HK-2 (cell line): Measurements from ENCODE around the gene BLID.
A peak's percentile ranks its signal among the peaks of the same experiment; 100 is the strongest.

Experiments used
- DNase-seq: peaks from one replicate; pipeline ENCODE4 v3.0.0-alpha.2; 2018; ENCODE audit not compliant: unreplicated experiment

The BLID gene

DNA sequence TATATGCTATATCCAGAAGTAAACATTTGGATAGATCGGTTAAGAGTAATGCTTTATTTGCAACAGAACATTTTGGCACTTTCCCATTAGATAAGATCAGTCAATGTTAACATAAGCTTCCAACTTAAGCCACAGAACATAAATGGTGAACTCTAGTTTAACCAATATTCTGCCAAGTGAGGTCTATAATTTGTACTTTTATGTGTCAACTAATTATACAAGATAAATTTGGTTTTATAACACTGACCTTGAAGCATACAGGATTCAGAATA, 23.5 kb upstream of the BLID start:
- no peak for DNase-seq

DNA sequence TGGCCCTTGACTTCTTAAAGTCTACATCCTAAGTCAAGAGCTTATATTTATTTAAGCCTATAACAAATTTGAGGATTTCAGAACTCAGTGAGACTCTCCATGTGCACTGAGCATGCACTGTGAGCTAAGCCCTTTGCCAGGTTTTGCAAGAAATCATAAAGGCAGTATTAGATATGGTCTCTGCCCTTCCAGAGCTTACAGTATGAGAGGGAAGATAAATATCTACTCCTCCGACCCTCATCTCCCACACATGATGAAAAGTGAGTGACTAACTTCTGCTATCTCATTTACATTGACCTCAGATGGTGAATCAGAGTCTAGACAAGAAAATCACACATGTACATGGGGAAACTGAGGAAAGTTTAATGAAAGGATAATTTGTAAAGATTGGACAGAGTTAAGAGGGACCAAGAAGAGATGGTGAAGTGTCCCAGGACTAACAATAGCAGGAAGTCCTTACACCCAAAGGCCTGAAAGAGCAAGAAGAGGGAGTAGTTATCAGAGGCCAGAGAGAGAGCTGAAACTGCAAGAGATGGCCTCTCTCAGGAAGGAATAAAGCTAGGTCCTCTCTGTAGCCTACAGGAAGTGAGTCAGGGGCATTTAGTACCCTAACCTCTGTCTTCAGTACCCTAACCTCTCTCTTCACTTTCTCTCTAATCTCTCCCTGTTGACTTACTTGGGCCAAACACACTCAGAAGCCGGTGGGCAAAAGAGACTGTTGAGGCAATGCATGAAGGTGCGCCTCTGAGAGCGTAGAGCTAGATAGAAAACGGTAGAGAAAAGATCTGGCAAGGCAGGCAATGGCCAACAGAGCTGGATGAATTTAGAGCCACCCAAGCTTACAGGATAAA, 23.0 kb upstream of the BLID start:
- no peak for DNase-seq

DNA sequence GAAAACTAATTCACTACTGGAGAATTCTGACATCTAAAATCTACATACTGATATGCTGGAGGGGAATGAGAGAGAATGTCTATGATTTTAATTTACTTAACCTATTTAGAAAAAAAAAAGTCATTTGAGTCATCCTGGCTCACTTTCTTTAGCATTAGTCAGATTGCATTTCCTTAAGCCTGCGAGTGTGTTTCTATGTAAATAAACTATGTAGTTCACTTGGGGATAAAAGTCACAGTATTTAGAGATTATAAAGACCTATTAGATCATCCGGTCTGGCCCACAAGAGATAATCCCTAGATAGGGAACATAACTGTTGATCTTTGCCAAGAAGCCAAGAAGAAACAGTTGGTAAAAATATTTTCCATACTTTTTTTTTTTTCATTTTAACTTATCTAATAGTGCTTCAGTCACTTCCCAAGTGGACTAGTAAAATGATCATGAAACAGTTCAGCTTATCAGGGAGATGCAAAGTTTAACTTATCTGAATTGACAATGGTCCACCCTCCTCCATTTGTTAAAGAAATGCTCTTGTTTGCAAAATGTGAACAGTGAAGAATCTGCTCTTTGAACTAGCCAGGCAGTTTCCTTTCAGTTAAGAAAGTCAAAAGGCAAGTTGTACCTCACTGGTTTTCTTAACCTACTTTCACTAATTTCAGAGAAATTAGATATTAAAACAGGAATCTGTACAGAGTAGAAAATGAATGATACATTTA, 21.2 kb upstream of the BLID start:
- DNase-seq = no peak

DNA sequence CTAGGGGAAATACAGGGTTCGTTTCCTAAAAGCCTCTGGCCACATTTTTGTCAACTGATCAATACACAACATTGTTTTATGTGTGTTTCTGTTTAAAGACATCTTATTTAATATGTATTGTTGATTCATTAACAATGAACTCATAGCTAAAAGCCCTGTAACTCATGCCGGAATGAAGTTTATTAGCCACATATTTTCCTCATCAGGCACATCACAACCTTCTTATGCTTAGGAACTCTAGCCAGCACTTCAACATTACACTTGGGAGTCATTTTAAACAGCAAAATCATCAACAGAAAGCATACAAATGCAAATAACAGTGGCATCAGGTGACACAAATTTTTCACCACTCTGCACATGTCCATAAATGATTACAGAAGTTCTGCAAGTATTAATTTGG, 15.1 kb upstream of the BLID start:
- no peak for DNase-seq

DNA sequence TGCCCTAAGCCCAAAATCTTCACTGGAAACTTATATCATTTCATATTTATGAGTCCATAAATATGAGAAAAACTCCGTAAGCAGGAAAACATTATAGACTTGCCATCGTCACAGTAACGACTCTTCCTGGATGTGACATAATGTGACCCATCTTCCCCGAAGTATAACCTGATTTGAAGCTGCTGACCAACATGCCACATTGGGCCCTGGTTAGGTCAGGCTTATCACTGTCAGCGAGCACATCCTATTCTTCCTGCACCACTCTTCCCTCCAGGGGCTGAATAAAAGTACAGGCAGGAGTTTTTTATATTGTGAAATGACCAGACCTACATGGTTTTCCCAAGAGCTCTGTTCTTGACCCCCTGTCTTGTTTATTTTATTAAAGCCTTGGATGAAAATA, 12.1 kb upstream of the BLID start:
- DNase-seq = no peak

DNA sequence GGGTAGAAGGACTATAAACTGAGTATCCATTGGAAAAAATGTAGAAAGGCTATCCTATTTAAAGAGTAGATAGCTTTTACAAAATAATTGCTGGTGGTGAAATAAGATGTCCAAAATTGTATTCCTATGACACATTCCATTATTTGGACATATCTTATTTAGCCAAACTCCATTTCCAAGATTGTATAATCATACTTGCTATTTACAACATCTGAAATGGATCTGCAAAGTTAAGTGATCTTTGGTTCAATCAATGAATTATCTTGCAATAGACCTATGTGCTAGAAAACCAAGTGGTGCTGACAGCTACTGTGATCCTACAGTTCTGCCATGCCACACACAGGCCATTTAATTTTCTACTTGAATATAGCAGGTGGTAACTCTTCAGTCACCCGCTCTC, 11.0 kb upstream of the BLID start:
- no peak for DNase-seq

DNA sequence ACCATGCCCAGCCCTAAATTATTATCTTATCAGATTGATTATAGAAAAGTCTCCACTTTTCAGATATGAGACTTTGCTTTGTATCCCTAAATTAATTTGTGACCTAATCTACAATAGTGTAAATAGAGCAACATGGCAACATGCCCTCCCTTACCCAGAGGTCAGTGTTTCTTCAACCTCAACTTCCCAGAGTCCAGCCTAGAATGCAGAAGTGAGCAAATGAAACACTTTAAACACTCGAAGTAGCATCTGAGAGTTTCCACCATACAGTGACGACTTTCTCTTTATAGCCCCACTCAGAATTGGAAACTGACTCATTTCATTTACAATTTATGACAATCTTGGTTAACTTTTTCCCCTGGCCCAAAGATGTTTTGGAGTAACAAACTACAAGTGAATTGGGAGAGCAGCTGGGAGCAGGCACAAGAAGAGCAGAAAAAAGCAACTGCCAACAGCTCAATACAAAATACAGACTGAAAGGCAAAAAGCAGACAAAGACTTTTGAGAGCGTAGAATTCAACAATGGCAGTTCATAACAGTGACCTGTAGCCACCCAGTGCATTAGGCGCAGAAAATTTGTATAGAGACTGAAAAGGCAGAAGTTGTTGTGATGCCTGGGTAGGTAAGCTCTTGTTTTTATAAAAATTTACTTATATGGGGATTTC, 10.1 kb upstream of the BLID start:
- DNase-seq = no peak

DNA sequence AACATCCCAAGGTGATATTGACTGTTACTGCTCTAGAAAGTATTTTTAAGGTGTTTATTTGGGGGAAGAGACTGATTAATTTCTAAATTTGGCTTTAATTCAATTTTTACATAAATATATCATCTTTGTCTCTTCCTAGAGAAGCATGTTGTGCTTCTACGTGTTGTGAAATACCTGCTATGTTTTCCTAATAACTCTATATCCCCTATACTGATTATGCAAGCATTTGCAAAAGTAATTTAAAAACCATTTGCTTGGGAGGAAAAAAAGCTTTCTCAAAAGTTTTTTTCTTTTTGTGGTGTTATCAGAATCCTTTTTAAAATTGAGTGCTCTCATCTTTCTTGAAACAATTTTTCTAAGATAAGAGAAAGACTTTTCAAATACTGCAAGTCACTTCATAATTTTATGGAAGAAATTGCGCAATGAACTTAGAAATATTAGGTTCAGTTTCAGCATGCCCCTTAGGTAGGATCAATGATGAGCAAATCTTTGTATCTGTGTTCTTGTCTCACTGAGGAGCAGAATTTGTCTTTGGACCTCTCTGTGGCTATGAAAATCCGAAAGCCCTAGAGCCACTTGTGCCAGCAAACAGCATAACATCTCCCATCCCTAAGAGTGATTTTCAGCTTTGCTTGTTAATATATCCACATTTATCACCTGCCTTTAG, 7.4 kb upstream of the BLID start:
- DNase-seq = no peak

DNA sequence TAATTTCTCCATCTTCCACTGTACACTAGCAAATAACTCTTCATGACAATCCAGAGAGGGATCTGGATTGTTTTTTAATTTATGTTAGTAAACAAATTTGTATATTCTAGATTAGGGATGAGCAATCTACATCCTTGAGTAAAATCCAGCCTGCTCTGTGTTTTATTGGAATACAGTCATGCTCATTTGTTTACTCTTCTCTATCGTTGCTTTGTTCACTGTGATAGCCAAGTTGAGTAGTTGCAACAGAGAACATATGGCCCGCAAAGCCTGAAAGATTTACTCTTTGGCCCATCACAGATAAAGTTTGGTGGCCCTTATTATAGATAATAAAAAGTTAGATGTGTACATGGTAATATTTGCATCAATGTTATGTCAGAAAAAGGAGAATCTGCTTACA, 6.2 kb upstream of the BLID start:
- no peak for DNase-seq

DNA sequence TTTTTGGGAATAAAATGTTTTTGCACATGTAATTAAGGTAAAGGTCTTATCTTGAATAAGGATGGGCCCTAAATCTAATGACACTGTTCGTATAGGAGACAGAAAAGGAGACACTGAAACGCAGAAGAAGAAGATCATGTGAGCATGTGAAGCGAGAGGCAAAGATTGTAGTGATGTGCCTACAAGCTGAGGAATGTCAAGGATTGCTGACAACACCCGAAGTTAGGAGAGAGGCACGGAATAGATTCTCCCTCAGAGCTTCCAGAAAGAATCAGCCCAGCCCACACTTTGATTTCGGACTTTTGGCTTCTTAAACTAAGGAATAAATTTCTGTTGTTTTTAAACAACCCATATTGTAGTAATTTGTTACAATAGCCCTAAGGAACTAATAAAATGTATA, 4.1 kb upstream of the BLID start:
- no peak for DNase-seq

DNA sequence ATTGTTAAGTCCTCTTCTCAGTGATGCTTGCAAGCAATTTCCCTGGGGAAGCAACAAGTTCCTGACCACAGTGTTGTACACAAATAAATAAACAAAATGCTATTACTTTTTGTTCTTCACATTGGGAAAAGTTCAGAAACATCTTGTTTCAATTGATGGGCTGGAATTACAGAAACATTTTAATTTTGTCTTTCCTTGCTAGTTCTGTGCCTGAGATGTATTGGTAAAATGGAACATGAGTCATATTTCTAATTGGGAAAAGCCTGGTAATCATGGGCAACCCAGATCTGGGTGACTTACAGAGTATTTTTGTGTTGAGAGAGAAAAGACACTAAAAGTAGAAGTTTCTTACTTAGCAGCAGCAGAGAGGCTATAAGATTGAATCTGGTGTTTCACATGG, 576 bp upstream of the BLID start:
- DNase-seq = no peak

DNA sequence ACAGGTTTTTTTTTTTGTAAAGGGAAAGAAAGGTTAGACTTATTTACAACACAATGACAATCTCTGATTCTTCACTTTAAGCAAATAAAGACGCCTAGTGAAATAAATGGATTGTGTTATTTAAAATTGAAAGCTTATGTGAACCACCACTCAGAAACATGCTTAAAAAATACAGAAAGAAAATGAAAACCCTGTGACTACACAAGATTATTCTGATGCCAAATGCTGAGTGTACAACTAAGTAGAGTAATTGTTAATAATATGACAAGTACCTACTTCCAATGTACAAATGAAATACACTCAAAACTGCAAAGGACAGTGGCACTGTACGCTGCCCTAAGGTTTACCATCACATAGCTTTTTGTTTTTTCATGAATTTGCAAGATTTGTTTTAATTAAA, 1.0 kb downstream of the BLID start:
- DNase-seq = no peak

DNA sequence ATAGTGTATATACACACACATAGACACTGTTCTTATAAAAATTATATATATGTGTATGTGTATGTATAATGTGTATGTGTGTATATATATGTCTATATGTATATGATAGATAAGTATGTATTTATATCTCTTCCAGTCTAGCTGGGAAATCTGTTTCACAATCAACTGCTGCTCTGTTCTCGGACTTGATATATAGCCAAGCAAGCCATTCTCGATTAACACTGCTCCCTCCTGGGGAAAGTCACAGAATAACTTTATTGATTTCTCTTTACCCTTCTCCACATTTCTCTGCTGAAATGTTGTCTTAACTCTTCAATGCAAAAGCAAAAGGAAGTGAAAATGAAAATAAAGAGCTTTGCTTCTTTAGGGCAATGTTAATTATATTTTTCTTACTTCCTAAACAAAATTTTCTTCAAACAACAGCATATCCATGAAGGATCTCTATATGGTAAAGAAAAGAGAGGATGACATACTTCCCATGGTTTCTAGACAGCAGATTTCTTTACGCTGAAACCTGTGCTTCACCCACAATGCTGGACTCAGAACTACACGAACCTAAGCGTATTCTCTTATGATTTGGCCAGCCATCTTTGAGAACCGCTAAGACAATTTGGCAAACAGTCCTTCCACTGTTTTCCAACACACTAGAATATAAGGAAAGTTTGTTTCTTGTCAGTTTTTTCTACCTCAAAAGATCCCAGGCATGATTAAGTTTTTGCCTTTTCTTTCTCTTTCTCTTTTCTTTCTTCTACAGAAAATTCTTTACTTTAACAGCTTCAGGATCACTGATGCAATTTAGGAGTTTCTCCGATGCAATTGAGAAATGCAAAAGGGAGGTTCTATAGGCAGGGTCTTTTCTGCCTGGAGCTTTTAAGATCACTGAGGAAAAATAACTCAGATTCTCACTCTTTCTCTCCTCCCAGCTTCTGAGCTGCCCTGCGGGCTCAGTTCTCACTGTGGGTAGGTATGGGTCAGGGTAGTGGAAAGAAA, 1.9 kb downstream of the BLID start:
- DNase-seq = no peak

DNA sequence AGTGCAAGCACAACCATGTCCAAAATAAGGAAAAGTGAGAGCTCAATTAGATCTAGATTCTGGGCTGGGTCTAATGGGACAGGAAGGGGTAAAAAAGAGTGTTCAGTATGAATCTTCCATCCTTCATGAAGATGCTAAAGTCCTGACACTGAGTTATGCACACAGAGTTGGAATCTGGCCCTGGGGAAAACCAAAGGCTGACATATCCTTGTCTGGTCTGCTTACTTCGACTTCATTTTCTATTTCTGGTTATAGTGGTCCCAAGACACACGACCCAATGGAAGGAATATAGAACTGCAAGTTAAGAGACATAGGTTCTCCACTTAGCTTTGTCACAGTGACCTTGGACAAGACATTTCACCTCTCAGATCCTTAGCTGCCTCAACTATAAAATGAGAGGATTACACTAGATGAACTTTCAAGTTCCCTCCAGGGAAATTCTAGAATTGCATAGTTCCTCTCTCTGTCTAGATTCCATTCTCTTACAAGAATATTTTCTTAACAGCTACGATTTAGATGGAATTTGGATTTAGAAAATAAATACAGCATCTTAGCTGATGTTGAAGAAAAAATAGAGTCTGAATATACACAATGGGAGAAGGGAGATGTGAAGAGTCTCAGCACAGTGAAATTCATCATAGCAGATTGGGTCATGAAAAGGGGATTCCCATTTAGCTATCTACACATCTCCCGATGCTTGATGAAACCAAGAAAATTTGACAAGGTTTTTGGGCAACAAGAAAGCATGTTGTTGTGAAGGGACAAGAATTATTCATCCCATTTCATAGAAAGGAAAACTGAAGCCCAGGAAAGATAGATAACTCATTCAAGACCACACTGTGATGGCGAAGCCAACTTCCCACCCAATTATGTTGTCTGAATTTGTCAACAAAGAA, 3.3 kb downstream of the BLID start:
- DNase-seq = no peak

DNA sequence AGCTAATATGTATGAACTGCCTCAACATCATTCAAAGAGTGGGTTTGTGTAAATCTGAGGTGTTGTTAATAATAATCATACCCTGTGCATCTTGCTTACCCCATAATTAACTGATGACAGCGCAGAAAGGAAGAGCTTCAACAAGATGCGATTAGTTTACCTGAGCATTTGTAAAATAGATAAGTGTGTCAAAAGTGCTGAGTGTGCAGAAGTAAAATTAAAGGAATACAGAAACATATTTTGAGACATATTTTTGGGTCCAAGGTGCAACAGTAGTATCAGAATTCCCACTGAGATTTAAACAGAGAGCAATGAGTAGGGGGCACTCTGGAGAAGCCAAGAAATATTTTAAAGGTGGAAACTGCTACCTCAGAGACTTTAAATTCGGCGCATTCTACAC, 6.1 kb downstream of the BLID start:
- DNase-seq = no peak

DNA sequence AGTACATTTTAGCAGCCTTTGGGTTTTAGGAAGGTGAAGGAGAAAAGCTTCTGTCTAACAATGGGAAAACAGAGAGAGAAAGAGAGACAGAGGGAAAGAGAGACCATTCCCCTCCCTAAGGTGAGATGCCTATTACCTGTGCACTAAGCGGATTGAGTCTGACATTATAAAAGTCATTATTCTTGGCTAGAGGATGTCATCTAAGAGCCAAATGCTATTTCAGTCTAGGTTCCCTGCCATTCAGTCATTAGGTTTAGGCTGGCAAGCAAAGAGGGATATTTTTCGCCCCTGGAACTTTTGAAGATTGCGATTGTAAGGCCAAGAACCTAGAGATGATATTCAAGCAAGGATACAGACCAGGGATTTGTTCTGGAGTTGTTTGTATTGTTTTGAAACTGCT, 7.2 kb downstream of the BLID start:
- no peak for DNase-seq

DNA sequence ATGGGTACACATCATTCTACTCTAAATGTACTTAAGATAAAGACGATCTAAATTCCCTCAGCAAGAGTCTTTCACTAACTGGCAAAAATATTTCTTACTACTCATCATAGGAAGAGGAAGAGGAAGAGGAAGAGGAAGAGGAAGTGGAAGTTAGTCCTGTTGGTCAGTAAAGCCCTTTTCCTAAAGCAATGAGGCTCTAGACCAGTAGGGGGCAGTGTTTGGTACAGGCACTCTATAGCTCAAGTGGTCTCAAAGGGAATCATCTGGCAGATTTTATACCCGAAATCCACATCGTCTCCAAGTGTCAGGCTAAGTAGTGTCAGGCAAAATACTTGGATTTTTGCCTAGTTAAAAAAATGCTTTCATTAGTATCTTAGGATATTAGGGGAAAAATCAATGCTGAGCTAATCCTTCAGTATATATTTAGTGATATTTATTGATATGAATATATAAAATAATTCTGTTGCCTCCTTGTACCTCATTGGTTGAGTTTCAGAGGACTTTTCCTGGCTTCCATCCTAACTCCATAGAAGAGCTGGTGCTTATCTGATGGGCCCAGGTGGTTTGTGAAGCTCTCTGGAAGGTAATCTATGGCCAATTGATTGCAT, 7.7 kb downstream of the BLID start:
- peak; percentile 16 for DNase-seq

DNA sequence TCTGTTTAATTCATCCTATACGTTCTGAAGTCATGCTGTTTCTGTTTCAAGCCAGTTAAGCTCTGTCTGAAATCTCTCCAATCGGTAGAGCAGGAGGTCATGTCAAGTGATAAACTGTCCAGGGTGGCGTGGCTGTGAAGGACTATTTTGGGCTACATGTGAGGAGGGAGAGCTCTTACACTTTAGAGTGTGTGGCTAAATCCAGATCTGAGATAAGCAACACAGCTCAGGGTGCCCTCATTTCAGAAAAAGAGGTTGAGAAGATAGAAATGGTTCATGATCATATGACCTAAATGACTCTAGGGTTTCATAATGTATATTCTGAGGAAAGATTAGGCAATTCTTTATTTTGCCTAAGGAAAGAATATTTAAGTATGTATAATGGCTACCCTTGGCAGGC, 8.4 kb downstream of the BLID start:
- no peak for DNase-seq

DNA sequence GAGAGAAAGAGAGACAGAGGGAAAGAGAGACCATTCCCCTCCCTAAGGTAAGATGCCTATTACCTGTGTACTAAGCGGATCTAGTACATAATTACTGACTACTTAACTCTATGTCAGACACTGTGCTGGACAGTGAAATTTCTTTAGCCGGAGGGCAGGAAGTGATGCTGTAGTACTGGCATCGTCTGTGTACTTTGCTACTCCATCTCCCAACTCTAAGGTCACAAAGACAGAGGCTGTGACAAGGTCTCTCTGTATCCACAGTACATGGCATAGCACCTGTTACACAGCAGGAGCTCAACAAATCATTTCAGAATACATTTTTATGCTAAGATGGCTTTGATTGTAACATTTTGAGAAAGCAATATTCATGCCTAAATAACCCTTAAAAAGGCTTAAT, 9.0 kb downstream of the BLID start:
- DNase-seq = no peak
